Tibial nerve (tissue), 4 donors: Measurements from ENCODE around the gene TIAM1. TPM values are rescaled to one million over a fixed set of nuclear protein-coding genes. Genes with fewer than 3 reads are reported as not detected.

ENCODE experiments used
- DNase-seq, 2 donors: peaks; one replicate each; pipeline ENCODE4 v3.0.0-alpha.2; 2019; ENCODE audit warnings: low spot score in 2 of 2
- H3K27ac ChIP-seq, 4 donors: fragments of 200-600 bp; sonication (generic) in 3 of 4; one replicate each; pipeline ENCODE4 v1.5.1; 2017 to 2019; ENCODE audit warnings: mild to moderate bottlenecking in 1 of 4
- H3K27me3 ChIP-seq, 2 donors: fragments of 200-600 bp; sonication (generic) in 1 of 2; one replicate each; pipeline versions ENCODE4 v1.5.1 to v1.6.0; 2017 to 2019
- H3K36me3 ChIP-seq, 3 donors: fragments of 200-600 bp; sonication (generic); one replicate each; pipeline ENCODE4 v1.5.1; 2018 to 2019
- H3K4me1 ChIP-seq, 4 donors: fragments of 200-600 bp; sonication (generic) in 3 of 4; one replicate each; pipeline ENCODE4 v1.5.1; 2017 to 2019
- H3K4me3 ChIP-seq, 4 donors: fragments of 200-600 bp; sonication (generic) in 3 of 4; one replicate each; pipeline ENCODE4 v1.5.1; 2017 to 2019; ENCODE audit warnings: mild to moderate bottlenecking in 1 of 4, moderate library complexity in 1 of 4
- H3K9me3 ChIP-seq, 4 donors: fragments of 200-600 bp; sonication (generic) in 3 of 4; one replicate each; pipeline ENCODE4 v1.5.1; 2017 to 2019
- CTCF ChIP-seq, 5 experiments: fragments of 200-600 bp in 3 of 5; fragments of 450-650 bp in 2 of 5; sonication (generic) in 3 of 5; IDR thresholded peaks; one replicate each; pipeline ENCODE4 v1.5.1; 2016 to 2019; ENCODE audit warnings: antibody characterized with exemption in 5 of 5, mild to moderate bottlenecking in 3 of 5, moderate library complexity in 2 of 5
- EP300 ChIP-seq, 2 donors: sonication (generic); formaldehyde crosslinking; IDR thresholded peaks; one replicate each; pipeline ENCODE4 v1.6.1; 2017; ENCODE audit warnings: antibody characterized with exemption in 2 of 2, mild to moderate bottlenecking in 1 of 2
- POLR2A ChIP-seq, 2 donors: fragments of 450-650 bp; IDR thresholded peaks; one replicate each; pipeline ENCODE4 v1.6.1; 2017; ENCODE audit warnings: antibody characterized with exemption in 2 of 2, mild to moderate bottlenecking in 2 of 2, moderate library complexity in 2 of 2
- WGBS, 2 donors: methylation state at CpG; one replicate each; pipeline ENCODE4 v1.1.5; 2018; 5-methylcytosine and 5-hydroxymethylcytosine counted together
- total RNA-seq, 4 donors: library from RNA; depleted of rRNA; stranded (reverse); fragments of >200 nt; gene quantifications; one replicate each; pipeline ENCODE4 v1.1.0, GENCODE V29; 2016

Gene TIAM1
- total RNA-seq, 4 donors from 2014 or later, result 25.3 to 44.7 (median 31.6) TPM

GRCh38 chr21:31225713-31226112 lies 118.3 kb downstream of the TIAM1 start:
- no peaks in the 10 kb centered on the region for H3K9me3 ChIP-seq
- no peaks in the 10 kb centered on the region for H3K27me3 ChIP-seq
- no peak overlapping the region for H3K4me3 ChIP-seq
- DNase-seq, result no peak
- TF ChIP-seq CTCF (IDR thresholded peaks at IDR 0.05) (no peak), POLR2A (IDR thresholded peaks at IDR 0.05) (no peak), EP300 (IDR thresholded peaks at IDR 0.05) (no peak)
- H3K4me1 ChIP-seq, result peaks cover 0 to 16% (median 3%) of the 10 kb centered on the region in 4 donors
- no peaks in the 10 kb centered on the region for H3K36me3 ChIP-seq
- WGBS, 2 donors, result 90 to 96% methylated on average over 11 of the region's 11 CpGs
- H3K27ac ChIP-seq, result no peak overlapping the region

DNA sequence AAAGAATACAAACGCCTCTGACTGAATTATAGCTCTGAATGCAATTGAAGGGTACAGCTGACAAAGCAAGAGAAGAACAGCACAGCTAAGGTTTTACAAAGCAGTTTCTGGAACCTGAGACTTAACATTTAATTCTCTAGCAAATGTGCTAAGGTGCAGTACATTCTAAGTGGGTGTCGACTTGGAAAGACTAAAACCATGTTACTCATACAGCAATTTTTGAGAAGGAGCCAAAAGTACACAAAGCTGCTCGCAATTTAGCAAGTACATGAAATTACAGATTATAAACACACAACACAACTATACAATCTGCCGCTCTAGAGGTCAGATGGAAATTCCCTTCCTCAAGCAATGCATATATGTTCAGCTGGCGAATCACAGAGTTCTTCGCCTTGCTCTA lies 121.9 kb downstream of the TIAM1 start:
- Histone ChIP-seq H3K27me3 (no peaks in the 10 kb centered on the region), H3K4me3 (no peak overlapping the region), H3K27ac (peak overlapping the region in 1 of 4 donors; percentile 11), H3K36me3 (no peaks in the 10 kb centered on the region), H3K9me3 (no peaks in the 10 kb centered on the region), H3K4me1 (peaks cover 0 to 36% (median 4%) of the 10 kb centered on the region in 4 donors)
- TF ChIP-seq POLR2A (IDR thresholded peaks at IDR 0.05) (no peak), EP300 (IDR thresholded peaks at IDR 0.05) (no peak), CTCF (IDR thresholded peaks at IDR 0.05) (no peak)
- WGBS, 2 donors, result 57 to 64% methylated on average over 6 of the region's 6 CpGs
- DNase-seq, result no peak

DNA sequence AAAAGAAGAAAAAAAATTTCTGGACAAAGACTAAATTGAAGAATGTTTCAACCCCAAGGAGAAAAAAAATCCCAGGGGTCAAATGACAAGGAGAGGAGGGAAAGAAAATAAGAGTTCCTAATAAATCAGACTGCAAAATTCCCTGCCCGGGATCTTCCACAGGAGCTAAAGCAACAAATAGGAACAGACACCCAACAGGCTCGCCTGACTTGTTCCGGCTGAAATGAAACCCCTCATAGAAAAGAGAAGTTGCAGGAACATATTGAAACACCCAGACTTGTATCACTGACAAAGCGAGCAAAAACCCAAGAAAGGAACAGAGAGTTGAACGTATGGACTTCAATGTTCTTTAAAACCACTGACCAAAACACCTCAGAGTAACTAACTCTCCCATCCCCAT lies 123.0 kb downstream of the TIAM1 start:
- Histone ChIP-seq H3K27ac (peak overlapping the region in 1 of 4 donors; percentile 47), H3K4me1 (peaks cover 0 to 36% (median 4%) of the 10 kb centered on the region in 4 donors), H3K36me3 (no peaks in the 10 kb centered on the region), H3K27me3 (no peaks in the 10 kb centered on the region), H3K4me3 (no peak overlapping the region), H3K9me3 (no peaks in the 10 kb centered on the region)
- TF ChIP-seq EP300 (IDR thresholded peaks at IDR 0.05) (no peak), POLR2A (IDR thresholded peaks at IDR 0.05) (no peak), CTCF (IDR thresholded peaks at IDR 0.05) (no peak)
- DNase-seq, result peak in 1 of 2 donors; percentile 29
- 35 to 41% methylated on average over 5 of the region's 5 CpGs for WGBS, 2 donors

- no peak overlapping the region for H3K4me3 ChIP-seq
- no peak for TF ChIP-seq POLR2A (IDR thresholded peaks at IDR 0.05)
- TF ChIP-seq CTCF (IDR thresholded peaks at IDR 0.05), result no peak
- TF ChIP-seq EP300 (IDR thresholded peaks at IDR 0.05), result no peak
- DNase-seq, result peak in 1 of 2 donors; percentile 18
- no peaks in the 10 kb centered on the region for H3K9me3 ChIP-seq
- H3K27me3 ChIP-seq, result no peaks in the 10 kb centered on the region
- H3K4me1 ChIP-seq, result peaks cover 0 to 36% (median 4%) of the 10 kb centered on the region in 4 donors
- 29 to 42% methylated on average over 1 of the region's 1 CpG for WGBS, 2 donors
- H3K36me3 ChIP-seq, result no peaks in the 10 kb centered on the region
- H3K27ac ChIP-seq, result peak overlapping the region in 1 of 4 donors; percentile 47
Measured at GRCh38 chr21:31220575-31220974, 123.5 kb downstream of the TIAM1 start.

DNA sequence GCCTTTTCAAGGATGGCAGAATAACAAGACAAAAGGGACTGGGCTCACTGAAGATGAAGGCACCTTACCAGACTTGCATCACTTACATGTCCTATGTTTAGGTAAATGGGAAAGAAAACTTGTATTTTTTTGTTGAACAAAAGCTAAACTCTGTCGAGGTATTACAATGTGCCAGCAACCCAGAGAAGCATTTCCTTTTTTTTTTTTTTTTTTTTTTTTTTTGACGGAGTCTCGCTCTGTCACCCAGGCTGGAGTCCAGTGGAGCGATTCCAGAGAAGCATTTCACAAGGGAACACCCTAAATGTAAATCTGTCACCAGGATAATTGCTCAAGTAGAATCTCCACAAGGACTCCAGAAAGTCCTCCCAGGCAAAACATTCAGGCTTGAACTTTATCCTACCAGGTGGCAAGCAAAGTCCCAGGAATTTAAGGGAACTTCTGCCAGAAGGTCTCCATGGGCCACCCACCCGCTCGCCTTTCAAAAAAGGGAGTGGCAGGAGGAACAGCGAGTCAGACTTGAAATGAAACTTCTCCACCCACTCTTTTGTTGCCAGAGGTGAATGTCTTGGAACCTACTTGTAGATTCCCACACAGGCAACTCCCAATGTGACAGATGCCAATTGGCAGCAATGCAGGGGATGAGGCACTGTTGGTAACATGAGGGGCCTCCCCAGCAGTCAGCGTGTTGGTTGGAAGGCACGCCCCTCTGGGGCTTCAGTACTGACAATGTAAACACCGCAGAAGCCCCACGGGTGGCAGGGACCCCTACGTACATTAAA lies 125.0 kb downstream of the TIAM1 start:
- Histone ChIP-seq H3K27ac (peak overlapping the region in 2 of 4 donors; percentile 10 to 18), H3K4me3 (peak overlapping the region in 1 of 4 donors; percentile 20), H3K27me3 (no peaks in the 10 kb centered on the region), H3K9me3 (no peaks in the 10 kb centered on the region), H3K4me1 (peaks cover 0 to 36% (median 4%) of the 10 kb centered on the region in 4 donors), H3K36me3 (no peaks in the 10 kb centered on the region)
- no peak for TF ChIP-seq EP300 (IDR thresholded peaks at IDR 0.05)
- TF ChIP-seq POLR2A (IDR thresholded peaks at IDR 0.05), result no peak
- no peak for TF ChIP-seq CTCF (IDR thresholded peaks at IDR 0.05)
- WGBS, 2 donors, result 45 to 59% methylated on average over 12 of the region's 12 CpGs
- DNase-seq, result peak; percentile 62 to 64
